HG02885 (cell line): Measurements from ENCODE around the gene RBPJ.
"Not testable (repeated sequence)": the region's sequence is repeated elsewhere in the genome, so short reads cannot be mapped to it uniquely, and the experiment has no call there.

ENCODE experiments used
- ATAC-seq: cut with Tn5 transposase; IDR thresholded peaks from one replicate; pipeline ENCODE4 v1.9.1; 2021; ENCODE audit warnings: mild to moderate bottlenecking; ENCODE audit not compliant: unreplicated experiment, poor library complexity

The RBPJ gene

DNA sequence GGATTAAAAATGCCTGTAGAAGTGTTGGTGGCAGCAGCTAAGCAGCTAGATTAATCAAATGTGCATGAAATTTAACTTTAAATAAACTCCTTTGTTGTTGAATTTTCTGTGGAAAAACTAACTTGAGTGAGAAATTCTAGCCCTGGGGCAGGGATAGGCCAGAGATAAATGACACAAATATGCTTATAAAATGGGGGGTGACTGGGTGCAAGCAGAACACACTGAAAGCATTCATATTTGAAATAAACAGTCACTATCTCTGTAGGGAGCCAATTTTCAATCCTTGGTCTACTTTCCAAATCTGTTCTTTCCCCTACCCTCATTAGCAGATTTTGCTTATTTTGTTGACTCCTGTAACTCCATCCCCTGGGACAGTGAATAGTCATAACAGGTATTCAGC, 47.9 kb downstream of the RBPJ start:
- ATAC-seq = no peak

DNA sequence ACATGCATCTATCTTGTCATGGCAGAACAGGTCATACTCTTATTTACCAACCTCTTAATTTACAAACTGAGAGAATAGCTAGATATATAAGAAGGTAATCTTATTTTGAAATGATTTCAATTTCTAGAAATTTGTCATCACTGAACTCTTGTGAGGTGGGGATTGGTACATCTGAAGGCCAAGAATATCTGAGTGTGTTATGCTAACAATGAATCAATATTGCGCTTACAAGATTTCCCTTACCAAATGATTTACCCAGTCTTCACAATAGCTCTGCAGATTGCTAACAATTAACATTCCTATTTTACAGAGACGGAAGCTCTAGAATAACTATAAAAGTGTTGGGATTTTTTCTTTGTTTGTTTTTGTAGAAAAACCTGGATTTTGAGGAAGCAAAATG, 48.3 kb downstream of the RBPJ start:
- no peak for ATAC-seq

DNA sequence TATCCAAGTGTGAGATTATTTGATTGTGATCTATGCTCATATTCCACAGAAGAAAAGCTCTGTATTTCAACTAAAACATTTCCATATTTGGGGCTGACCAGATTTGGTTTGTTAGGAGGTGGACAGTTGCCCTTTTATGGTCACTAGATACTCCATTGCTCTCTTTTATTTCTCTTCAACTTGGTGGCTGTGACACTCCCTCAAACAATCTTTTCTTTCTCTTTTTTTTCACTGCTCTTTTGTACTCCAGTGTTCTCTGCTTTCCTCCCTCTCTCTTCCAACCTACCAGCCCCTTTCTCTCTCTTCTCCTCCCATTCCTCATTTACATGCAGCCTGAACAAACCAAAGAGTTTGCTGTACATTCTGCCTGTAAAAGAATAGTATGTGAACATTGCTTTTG, 48.8 kb downstream of the RBPJ start:
- ATAC-seq = no peak

DNA sequence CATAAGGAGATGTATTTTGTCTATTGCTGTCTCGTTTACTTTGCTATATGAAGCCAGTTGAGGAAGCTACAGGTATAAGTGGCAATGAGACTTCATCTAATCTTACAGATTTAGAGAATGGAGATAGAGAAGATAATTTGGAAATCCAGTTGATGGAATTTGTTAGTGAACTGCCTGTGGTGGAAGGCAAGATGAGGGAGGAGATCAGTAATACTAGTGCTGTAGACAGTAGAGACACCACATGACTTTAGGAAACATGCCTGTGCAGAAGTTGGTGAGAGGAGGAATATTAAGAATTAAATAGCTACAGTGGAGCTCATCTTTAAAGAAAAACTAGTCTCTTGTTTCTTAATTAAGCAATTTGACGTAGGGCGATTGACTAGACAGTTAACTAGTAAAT, 51.3 kb downstream of the RBPJ start:
- no peak for ATAC-seq

DNA sequence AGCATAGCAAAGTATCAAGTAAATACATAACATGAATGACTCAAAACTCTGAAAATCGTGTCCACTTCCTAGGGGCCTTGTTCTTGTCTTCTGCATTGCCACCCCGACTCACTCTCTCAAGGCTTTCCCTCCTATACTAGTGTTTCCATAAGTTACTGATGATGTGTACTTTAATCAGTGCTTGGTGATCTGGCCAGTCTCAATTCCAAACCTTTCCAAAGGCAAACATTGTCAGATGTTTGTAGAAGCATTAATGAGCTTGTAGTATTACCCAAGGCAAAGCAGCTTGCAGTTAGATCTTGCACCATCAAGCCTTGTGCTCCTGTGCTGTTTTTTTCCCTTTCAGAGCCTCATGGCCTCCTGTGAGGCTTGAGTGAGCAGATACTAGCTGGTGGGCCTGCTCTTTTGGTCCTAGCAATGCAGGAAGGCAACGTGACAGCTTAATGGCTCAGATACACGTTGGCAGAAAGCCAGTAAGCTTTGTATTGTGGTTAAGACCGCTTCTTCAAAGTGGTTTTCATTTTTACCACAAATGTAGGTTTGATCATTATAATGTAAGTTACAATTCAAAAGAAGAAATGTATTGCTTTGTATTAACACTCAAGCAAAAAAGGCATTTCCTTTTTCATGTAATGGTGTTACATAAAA, 51.8 kb downstream of the RBPJ start:
- peak; percentile 92 for ATAC-seq

GRCh38 chr4:26375551-26375950, 54.7 kb downstream of the RBPJ start:
- ATAC-seq = no peak

- no peak for ATAC-seq
Measured at GRCh38 chr4:26377328-26378311, 56.8 kb downstream of the RBPJ start.

GRCh38 chr4:26379837-26380236, 59.0 kb downstream of the RBPJ start:
- ATAC-seq = no peak

GRCh38 chr4:26380740-26381139, 59.9 kb downstream of the RBPJ start:
- no peak for ATAC-seq

- ATAC-seq = no peak
Measured at GRCh38 chr4:26384380-26385057, 63.7 kb downstream of the RBPJ start.

- ATAC-seq = no peak
Measured at GRCh38 chr4:26385690-26386089, 64.9 kb downstream of the RBPJ start.

- ATAC-seq = no peak
Measured at GRCh38 chr4:26386386-26386785, 65.6 kb downstream of the RBPJ start.

GRCh38 chr4:26388671-26389070, 67.9 kb downstream of the RBPJ start:
- no peak for ATAC-seq

GRCh38 chr4:26397086-26397485, 76.3 kb downstream of the RBPJ start:
- no peak for ATAC-seq

- ATAC-seq = no peak
Measured at GRCh38 chr4:26400132-26400531, 79.3 kb downstream of the RBPJ start.

DNA sequence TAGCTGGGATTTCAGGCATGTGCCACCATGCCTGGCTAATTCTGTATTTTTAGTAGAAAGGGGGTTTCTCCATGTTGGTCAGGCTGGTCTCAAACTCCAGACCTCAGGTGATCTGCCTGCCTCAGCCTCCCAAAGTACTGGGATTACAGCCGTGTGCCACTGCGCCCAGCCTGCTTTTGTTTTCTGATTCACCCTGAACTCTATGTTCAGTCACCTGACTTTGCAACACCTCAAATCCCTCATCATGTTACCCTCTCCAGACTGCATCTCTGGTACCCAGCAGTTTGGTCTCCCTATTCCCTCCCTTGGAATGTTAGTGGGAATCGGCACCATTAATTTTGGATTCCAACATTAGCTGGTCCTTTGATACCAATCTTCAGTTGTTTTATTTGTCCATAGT, 81.2 kb downstream of the RBPJ start:
- not testable (repeated sequence) for ATAC-seq

DNA sequence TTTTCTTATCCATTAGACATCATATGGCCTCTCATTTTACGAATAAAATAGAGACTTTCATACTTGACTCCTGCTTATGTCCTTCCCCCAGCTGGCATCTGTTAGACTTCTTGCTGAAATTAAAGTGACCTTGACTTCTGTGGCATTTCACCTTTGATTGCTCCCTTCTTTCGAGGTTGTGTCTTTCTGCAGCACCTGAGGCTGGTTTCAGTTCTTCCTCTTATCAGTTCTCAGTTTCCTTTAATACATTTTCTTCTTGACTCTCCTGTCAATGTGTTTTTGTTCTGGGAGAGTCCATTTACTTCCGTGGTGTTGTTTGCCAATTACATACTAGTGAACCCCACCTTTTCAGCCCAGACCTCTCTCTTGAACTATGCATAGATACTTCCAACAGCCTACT, 81.6 kb downstream of the RBPJ start:
- peak; percentile 75 for ATAC-seq

GRCh38 chr4:26404743-26405206, 84.0 kb downstream of the RBPJ start:
- no peak for ATAC-seq

DNA sequence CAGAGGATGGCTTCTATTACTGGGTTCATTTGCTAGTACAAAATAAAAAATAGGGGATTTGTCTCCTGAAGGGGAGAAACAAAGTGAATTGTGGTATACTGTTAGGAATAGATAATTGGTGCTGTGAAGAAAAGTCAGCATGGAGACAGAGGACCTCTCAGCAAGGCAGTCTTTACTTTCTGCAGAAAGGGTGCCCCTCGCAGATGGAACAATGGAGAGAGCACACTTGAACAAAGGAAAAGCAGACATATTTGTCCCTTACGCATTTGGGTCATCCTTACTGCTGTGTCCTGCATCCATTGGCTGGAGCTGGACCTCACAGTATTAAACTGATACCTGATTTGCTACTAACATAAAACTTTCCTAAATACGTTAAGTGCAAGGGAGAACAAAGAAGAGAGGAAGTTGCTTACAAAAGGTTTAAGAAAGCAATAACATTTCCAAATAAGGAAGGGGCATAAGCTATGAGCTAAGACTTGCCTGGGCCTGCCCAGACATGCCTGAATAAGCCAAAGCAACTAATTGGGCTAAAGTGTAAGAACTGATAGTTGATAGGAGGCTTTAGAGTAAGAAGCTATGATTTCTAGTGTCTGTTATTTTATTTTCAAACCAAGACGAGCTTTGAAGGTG, 85.6 kb downstream of the RBPJ start:
- no peak for ATAC-seq

DNA sequence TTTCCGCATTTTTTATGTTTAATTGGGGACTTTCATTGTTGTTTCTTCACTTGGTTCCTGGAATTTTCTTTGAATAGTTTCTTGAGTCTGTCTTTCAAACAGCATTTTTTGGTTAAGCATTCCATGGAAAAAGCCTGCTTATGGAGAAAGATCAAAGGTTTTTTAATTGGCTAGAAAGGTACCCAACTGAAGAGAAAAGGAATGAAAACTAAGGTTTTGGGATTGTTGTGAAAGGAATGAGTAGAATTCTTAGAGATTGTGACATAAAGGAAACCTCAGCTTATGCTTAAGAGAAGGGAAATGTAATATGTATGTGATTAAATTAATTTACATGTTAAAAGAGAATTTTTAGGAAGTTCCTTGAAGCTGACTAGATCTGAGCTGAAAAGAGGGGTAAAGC, 86.7 kb downstream of the RBPJ start:
- ATAC-seq = no peak
